GM19328 (cell line): ENCODE results near the gene CFAP45.

ENCODE experiments used
- ATAC-seq: cut with Tn5 transposase; IDR thresholded peaks from one replicate; pipeline ENCODE4 v1.9.1; 2021; ENCODE audit warnings: mild to moderate bottlenecking, moderate library complexity; ENCODE audit not compliant: unreplicated experiment

Gene CFAP45

DNA sequence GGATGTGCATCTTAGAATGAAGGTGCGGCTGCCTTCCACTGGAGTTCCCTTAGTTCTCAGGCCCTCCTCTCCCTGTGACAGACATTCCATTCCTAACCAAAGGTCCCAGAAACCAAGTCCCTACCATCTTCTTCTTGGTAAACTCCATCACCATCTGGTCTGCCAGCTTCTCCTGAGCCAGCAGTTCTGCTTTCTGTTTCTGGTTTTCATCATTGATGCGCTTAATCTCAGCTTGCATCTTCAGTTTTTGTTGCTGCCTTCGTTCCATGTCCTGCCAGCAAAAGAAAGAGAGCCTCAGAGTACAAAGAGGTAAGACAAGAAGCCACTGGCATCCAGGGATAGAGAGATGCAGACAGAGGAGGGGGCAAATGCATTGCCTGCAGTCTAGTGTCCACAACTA lies 19.5 kb downstream of the CFAP45 start:
- no peak for ATAC-seq

DNA sequence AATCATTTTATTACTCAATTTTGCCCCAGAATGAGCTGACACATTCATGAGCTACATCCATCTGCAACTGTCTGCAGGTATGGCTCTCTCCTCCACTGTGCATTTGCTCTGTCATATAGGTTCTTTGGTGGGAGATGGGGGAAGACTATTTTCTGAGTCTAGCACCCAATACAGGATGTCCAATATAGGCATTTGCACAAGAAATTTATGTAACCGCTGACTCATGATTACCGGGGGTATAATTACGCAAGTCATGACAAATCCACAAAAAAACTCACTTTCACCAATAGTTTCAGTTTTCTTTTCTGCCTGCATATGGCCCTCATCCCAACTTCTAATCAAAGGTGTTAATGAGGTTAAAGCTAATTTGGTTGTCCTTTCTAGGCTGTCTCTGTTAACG lies 20.0 kb downstream of the CFAP45 start:
- ATAC-seq = no peak

GRCh38 chr1:159879136-159879535 lies 20.8 kb downstream of the CFAP45 start:
- ATAC-seq = no peak

DNA sequence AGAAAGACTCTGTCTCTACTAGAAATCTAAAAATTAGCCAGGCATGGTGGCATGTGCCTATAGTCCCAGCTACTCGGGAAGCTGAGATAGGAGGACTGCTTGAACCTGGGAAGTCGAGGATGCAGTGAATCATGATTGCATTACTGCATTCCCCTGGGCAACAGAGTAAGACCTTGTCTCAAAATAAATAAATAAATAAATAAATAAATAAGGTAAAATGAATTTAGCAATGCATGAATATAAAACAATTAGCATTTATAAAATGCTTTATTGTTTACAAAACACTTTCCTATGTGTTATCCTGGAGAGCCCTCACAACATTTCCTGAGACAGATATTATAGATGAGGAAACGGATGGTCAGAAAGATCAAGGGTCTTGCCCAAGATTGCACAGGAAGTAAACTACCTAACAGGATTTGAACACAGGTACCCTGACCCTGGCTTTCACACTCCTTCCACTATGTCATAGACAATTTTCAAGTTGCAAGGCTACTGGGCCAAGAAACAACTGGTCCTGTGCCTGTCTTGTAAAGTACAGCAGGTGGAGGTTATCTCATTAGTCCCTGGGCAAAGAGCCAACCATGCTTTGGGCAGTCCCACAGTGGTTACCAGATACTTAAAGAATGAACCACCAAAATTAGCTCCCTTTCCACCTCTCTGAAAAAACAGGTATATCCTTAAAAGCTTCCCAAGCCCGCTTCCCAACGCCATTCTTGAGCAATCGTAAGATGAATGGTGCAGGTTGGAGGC lies 22.1 kb downstream of the CFAP45 start:
- ATAC-seq = no peak

DNA sequence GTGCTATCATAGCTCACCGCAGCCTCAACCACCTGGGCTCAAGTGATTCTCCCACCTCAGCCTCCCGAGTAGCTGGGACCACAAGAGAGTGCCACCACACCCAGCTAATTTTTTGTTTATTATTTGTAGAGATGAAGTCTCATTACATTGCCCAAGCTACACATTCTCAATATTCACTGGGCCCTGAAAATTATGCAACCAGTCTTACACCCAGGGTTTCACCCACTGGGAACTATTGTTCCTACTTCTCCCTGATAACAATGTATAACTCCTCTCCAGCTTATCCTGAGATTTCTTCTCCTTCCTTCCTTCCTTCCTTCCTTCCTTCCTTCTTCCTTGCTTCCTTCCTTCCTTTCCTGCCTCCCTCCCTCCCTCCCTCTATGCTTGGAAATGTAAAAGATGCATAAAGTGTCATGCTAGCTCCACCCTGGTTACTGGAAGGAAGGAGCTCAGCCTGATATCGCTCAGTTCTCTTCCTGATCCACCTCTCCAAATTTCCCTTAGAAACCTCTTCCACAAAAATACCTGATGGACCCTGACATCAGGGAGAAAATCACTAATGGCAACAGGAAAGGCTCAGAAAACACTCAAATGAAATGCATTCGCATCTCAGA lies 26.3 kb downstream of the CFAP45 start:
- ATAC-seq = no peak

- no peak for ATAC-seq
These were observed 27.1 kb downstream of the CFAP45 start for GRCh38 chr1:159872891-159873290.

DNA sequence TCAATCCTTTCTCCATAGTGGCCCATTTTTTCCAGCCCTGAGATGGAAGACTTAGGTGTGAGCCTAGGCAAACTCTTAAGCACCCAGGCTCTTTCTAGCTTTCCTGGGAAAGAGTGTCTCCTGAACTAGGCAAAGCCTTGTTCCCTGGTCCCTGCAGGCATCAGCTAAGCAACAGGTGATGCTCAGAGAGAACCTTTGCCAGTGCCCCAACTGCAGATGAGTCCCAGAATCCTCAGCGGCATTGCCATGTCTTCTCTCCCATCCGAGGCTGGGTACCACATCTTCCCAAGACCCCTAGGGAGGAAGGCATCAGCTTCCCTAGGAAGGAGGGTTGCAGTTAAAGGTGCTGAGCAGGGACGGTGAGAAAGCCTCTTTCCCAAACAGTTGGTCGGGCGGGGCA lies 29.3 kb downstream of the CFAP45 start:
- ATAC-seq = no peak

GRCh38 chr1:159869607-159870006 lies 30.4 kb downstream of the CFAP45 start:
- ATAC-seq = no peak

DNA sequence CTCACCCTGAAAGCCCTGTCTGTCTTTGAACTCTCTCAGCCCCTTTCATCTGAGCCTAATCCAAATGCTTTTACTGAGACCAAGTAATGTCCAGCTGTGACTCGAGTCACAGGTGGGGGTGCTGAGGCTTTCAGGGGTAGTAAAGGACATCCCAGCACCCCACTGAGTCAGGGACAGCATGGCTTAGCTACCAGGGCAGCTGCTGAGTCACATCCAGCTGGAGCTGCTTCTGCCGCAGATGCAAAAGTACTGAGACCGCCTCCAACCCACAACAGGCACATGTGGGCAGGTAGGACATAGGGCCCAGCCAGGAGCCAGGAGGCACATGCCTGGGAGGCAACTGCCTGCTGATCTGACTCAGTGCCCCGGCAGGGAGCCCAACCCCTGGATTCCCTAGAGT lies 30.8 kb downstream of the CFAP45 start:
- no peak for ATAC-seq

GRCh38 chr1:159868766-159869165 lies 31.2 kb downstream of the CFAP45 start:
- ATAC-seq = no peak

DNA sequence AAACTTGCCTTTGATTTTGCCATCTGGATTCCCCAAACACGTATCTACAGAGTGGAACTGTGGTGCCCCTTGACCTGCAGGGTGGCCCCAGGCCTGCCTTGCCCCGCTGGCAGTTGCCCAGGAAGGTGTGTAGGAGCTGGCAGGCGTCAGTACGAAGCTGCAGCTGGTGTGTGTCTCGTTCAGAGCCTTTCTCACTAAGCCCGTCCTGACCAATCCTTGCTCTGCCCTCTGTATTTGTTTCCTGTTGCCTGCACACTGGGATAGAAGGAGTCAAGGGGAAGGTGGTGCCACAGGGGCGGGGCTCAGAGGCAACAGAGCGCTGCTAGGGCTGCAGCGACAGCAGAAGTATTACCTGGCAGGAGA lies 32.3 kb downstream of the CFAP45 start:
- no peak for ATAC-seq

DNA sequence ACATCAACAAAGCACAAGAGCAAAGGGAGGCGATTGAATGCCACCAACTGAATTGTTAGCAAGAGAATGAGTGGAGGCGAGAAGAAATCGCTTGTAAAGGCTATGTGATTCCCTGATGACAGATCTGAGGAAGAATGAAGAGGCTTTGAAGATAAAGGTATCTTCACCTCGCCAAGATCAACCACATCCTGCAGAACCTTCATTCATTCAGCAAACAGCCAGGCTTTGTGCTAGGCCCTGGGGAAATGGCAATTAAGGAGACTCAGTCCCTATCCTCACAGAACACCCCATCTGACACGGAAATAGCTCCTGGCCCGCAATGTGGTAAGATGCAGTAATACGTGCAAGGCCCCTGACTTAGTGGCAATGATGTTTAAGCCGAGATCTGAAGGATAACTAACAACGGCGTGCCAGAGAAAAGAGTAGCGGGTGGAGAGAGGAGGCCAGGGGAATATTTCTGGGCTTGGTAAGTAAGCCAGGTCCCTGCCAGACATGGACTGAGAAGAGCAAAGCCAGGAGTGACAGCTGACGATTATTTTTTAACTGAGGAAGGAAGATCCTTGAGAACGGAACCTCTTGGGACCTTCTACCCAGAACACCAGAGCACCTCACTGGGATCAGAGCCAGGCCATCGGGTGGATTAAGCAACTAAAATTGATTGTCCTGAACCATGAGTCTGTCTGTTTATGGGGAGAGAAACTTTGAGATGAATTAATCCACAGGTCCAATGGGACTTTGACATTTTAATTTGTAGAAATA lies 32.9 kb downstream of the CFAP45 start:
- ATAC-seq = no peak

GRCh38 chr1:159866066-159866465 lies 33.9 kb downstream of the CFAP45 start:
- ATAC-seq = no peak

GRCh38 chr1:159864262-159864661 lies 35.7 kb downstream of the CFAP45 start:
- ATAC-seq = no peak

GRCh38 chr1:159862557-159862956 lies 37.4 kb downstream of the CFAP45 start, which contains the start of gene VSIG8:
Gene VSIG8, minus strand, starts transcription at chr1:159862657. Its CDS starts 136 bp downstream, at chr1:159862521.
- ATAC-seq = no peak

GRCh38 chr1:159862031-159862430 lies 37.9 kb downstream of the CFAP45 start:
- ATAC-seq = no peak

GRCh38 chr1:159861218-159861617 lies 38.7 kb downstream of the CFAP45 start:
- no peak for ATAC-seq

DNA sequence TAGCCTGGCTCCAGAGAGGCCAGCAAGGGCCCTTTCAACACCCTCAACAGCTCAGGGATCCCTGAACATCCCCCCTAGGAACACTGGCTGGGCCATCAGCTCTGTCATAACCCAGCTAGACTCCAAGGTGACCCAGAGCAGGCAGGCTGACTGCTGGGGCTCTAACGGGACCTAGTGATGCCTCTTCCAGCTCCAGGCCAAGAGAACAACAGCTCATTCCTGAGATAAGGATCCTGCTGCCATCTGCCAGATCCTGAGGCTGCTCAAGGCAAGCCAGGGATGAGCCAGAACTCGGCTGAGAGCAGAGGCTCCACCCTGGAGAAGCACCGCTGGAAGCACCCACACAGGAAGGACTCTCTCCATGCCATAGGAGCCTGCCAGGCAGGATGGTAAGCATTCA lies 39.5 kb downstream of the CFAP45 start:
- ATAC-seq = no peak

- ATAC-seq = no peak
These were observed 40.1 kb downstream of the CFAP45 start for GRCh38 chr1:159859767-159860322.

DNA sequence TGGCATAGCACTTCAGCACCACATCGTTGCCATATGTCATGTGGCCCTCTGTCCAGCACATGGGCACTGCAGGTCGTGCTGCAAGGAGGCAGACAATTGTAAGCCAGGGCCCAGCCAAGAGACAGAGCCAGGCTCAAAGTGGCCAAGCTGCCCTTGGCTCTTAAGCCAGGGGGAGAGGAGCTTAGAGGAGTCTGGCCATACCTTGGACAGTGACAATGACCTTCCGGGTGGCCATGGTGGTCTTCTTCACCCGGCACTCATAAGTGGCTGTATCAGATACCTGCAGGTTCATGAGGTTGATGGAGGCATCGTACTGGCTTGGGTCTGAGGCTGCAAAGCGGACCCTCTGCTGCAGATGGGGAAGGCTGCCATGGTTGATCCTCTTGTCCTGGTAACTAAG lies 42.1 kb downstream of the CFAP45 start:
- ATAC-seq = no peak

GRCh38 chr1:159856576-159856975 lies 43.4 kb downstream of the CFAP45 start:
- no peak for ATAC-seq

- no peak for ATAC-seq
These were observed 44.3 kb downstream of the CFAP45 start for GRCh38 chr1:159855709-159856108.
